Progenitor cell of endocrine pancreas (in vitro differentiated cells): Measurements from ENCODE around the gene FOXN4. TPM values are rescaled to one million over a fixed set of nuclear protein-coding genes. Genes with fewer than 3 reads are reported as not detected.

Experiments used
- DNase-seq: peaks from one replicate; pipeline ENCODE4 v3.0.0; 2021; ENCODE audit warnings: low spot score; ENCODE audit not compliant: unreplicated experiment
- H3K27ac Mint-ChIP-seq: 2 replicates; pipeline ENCODE4 v1.8.0; 2021; ENCODE audit warnings: mild to moderate bottlenecking, moderate library complexity, mixed read lengths
- H3K27me3 Mint-ChIP-seq: 2 replicates; pipeline ENCODE4 v1.8.0; 2021; ENCODE audit warnings: mixed read lengths
- H3K36me3 Mint-ChIP-seq: 2 replicates; pipeline ENCODE4 v1.8.0; 2022; ENCODE audit warnings: mixed read lengths; ENCODE audit not compliant: insufficient read depth
- H3K4me1 Mint-ChIP-seq: 2 replicates; pipeline ENCODE4 v1.8.0; 2021; ENCODE audit warnings: low read depth, mixed read lengths
- H3K4me3 Mint-ChIP-seq: 2 replicates; pipeline ENCODE4 v1.8.0; 2021; ENCODE audit warnings: low read depth, mild to moderate bottlenecking, moderate library complexity, mixed read lengths
- H3K9me3 Mint-ChIP-seq: 2 replicates; pipeline ENCODE4 v1.8.0; 2021; ENCODE audit warnings: low read depth, mixed read lengths
- CTCF ChIP-seq: fragments of 200-600 bp; sonication (generic); IDR thresholded peaks from one replicate; pipeline ENCODE4 v1.5.0; 2021; ENCODE audit warnings: antibody characterized with exemption, mild to moderate bottlenecking; ENCODE audit not compliant: unreplicated experiment
- total RNA-seq: library from RNA; stranded (reverse); gene quantifications from 2 replicates; pipeline ENCODE4 v1.2.1, GENCODE V29; 2021

The FOXN4 gene
- total RNA-seq, 1 donor from 2014 or later: 0.34 TPM

GRCh38 chr12:109336593-109336992 lies 27.5 kb upstream of the FOXN4 start:
- no peak for DNase-seq
- peaks cover 5% of the 10 kb centered on the region for H3K4me1 Mint-ChIP-seq
- H3K27ac Mint-ChIP-seq: no peak overlapping the region
- TF ChIP-seq CTCF: no peak
- peaks cover 6% of the 10 kb centered on the region for H3K27me3 Mint-ChIP-seq
- H3K36me3 Mint-ChIP-seq: no peaks in the 10 kb centered on the region
- H3K9me3 Mint-ChIP-seq: no peaks in the 10 kb centered on the region
- H3K4me3 Mint-ChIP-seq: no peak overlapping the region

- Mint-ChIP-seq H3K27ac (no peak overlapping the region), H3K4me1 (peaks cover 10% of the 10 kb centered on the region), H3K9me3 (no peaks in the 10 kb centered on the region), H3K27me3 (peaks cover 6% of the 10 kb centered on the region), H3K4me3 (no peak overlapping the region), H3K36me3 (no peaks in the 10 kb centered on the region)
- TF ChIP-seq CTCF: no peak
- no peak for DNase-seq
Observed at GRCh38 chr12:109334887-109335286, 25.8 kb upstream of the FOXN4 start.

- H3K27ac Mint-ChIP-seq: no peak overlapping the region
Observed at GRCh38 chr12:109331301-109331952, 22.3 kb upstream of the FOXN4 start.

GRCh38 chr12:109330282-109331230 lies 21.5 kb upstream of the FOXN4 start:
- Mint-ChIP-seq H3K4me3 (no peak overlapping the region), H3K27ac (no peak overlapping the region), H3K4me1 (peaks cover 14% of the 10 kb centered on the region), H3K36me3 (no peaks in the 10 kb centered on the region), H3K27me3 (peaks cover 13% of the 10 kb centered on the region), H3K9me3 (no peaks in the 10 kb centered on the region)
- TF ChIP-seq CTCF: no peak
- no peak for DNase-seq

More at GRCh38 chr12:109331301-109331952, 22.3 kb upstream of the FOXN4 start:
- Mint-ChIP-seq H3K27me3 (peaks cover 10% of the 10 kb centered on the region), H3K4me3 (no peak overlapping the region), H3K9me3 (no peaks in the 10 kb centered on the region), H3K4me1 (peaks cover 14% of the 10 kb centered on the region), H3K36me3 (no peaks in the 10 kb centered on the region)
- DNase-seq: no peak
- no peak for TF ChIP-seq CTCF

GRCh38 chr12:109329686-109330085 lies 20.6 kb upstream of the FOXN4 start:
- Mint-ChIP-seq H3K4me1 (peaks cover 14% of the 10 kb centered on the region), H3K36me3 (no peaks in the 10 kb centered on the region), H3K9me3 (no peaks in the 10 kb centered on the region), H3K27ac (no peak overlapping the region), H3K4me3 (no peak overlapping the region), H3K27me3 (peaks cover 16% of the 10 kb centered on the region)
- TF ChIP-seq CTCF: no peak
- no peak for DNase-seq
